Stomach (tissue), 9 donors: ENCODE data around the gene CHRNE. TPM values are rescaled to one million over a fixed set of nuclear protein-coding genes. Genes with fewer than 3 reads are reported as not detected.
A peak's percentile ranks its signal among the peaks of the same experiment; 100 is the strongest.

ENCODE experiments used
- DNase-seq, 2 donors: peaks; one replicate each; pipeline versions ENCODE4 v3.0.0 to v3.0.0-alpha.2; 2013 to 2019
- H3K27ac ChIP-seq, 5 donors: fragments of 200-600 bp in 4 of 5; sonication (generic) in 4 of 5; one replicate each; pipeline ENCODE4 v1.5.1; 2013 to 2019; ENCODE audit warnings: mild to moderate bottlenecking in 1 of 5, moderate library complexity in 1 of 5
- H3K27me3 ChIP-seq, 3 donors: fragments of 200-600 bp; sonication (generic); one replicate each; pipeline ENCODE4 v1.5.1; 2017 to 2019; ENCODE audit warnings: mixed run types in 1 of 3
- H3K36me3 ChIP-seq, 4 donors: fragments of 200-600 bp; sonication (generic); 1 replicate in 3 of 4; 2 replicates in 1 of 4; pipeline ENCODE4 v1.5.1; 2016 to 2019
- H3K4me1 ChIP-seq, 4 donors: fragments of 200-600 bp; sonication (generic); one replicate each; pipeline ENCODE4 v1.5.1; 2016 to 2019
- H3K4me3 ChIP-seq, 4 donors: fragments of 200-600 bp; sonication (generic) in 3 of 4; one replicate each; pipeline ENCODE4 v1.5.1; 2016 to 2019; ENCODE audit warnings: mild to moderate bottlenecking in 1 of 4
- H3K9me3 ChIP-seq, 4 donors: fragments of 200-600 bp; sonication (generic); one replicate each; pipeline ENCODE4 v1.5.1; 2016 to 2019
- EP300 ChIP-seq: sonication (generic); formaldehyde crosslinking; IDR thresholded peaks from one replicate; pipeline ENCODE4 v1.6.1; 2017; ENCODE audit warnings: antibody characterized with exemption
- POLR2A ChIP-seq, 4 donors: fragments of 450-650 bp; IDR thresholded peaks; one replicate each; pipeline ENCODE4 v1.6.1; 2016; ENCODE audit warnings: antibody characterized with exemption in 4 of 4, control low read depth in 2 of 4, mild to moderate bottlenecking in 1 of 4, moderate library complexity in 1 of 4
- POLR2AphosphoS5 ChIP-seq, 3 donors: sonication (generic); formaldehyde crosslinking; IDR thresholded peaks; one replicate each; pipeline ENCODE4 v1.6.1; 2016; ENCODE audit warnings: antibody characterized with exemption in 3 of 3
- WGBS, 5 donors: extraction: QIAGEN DNeasy Blood & Tissue Kit in 3 of 5; methylation state at CpG; one replicate each; pipeline versions ENCODE4 v1.1.5 to v1.1.7; 2013 to 2018; 5-methylcytosine and 5-hydroxymethylcytosine counted together
- intact Hi-C: fragments of 100-400 bp; cut with DNase I; formaldehyde crosslinking; loops from one replicate; pipeline ENCODE4 v1.15.1; 2023; ENCODE audit warnings: low total_unique reads
- polyA plus RNA-seq, 3 donors: library from polyadenylated mRNA; stranded (reverse); fragments of 200-250 nt; gene quantifications; one replicate each; pipeline ENCODE4 v1.2.3, GENCODE V29; 2013
- total RNA-seq, 5 donors: library from RNA; depleted of rRNA; stranded (reverse); fragments of >200 nt; gene quantifications; one replicate each; pipeline versions ENCODE4 v1.1.0 to v1.2.3, GENCODE V29; 2014 to 2016
- TF ChIP-seq, protein P1 (sequence below), 7 experiments: fragments of 450-650 bp in 4 of 7; fragments of 200-600 bp in 3 of 7; sonication (generic) in 3 of 7; IDR thresholded peaks; one replicate each; pipeline ENCODE4 v1.5.1; 2016 to 2019; ENCODE audit warnings: antibody characterized with exemption in 7 of 7, control low read depth in 2 of 7, mild to moderate bottlenecking in 1 of 7
- donor health status: healthy with polysubstance abuse.
- donor health status: Bipolar disorder and iron deficiency.
- donor health status: healthy.

CHRNE gene
- total and polyA plus RNA-seq, 8 donors = 0.43 to 2.0 (median 0.93) TPM; not detected in 3

DNA sequence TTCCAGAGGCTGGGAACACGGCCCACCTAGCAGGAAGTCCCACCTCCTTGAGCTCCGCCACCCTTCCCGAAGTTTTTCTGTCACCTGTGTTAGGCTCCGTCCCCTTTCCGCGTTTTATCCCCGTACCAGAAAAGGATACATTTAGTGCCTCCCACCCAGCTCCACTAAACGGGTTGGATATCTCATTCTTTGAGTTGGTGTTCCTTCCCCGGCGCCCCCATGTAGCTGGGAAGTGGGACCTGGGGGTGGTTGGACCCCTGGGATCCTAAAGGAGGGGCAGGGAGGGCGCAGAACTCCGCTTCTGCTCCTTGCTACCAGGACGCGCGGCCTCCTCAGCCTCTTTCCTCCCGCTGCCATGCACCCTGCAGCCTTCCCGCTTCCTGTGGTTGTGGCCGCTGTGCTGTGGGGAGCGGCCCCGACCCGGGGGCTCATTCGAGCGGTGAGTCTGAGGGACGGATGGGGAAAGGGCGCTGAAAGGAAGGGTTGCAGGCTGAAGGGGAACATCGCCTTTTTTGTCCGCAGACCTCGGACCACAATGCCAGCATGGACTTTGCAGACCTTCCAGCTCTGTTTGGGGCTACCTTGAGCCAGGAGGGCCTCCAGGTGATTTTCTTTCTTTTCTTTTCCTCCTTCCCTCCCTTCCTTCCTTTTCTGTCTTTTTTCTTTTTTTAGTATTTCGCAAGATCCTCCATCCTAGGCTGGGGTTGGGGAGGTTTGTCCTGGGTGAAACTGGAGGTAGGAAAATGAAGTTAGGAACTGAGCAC, 37.8 kb upstream of the CHRNE start:
- Histone ChIP-seq H3K9me3 (no peaks in the 10 kb centered on the region), H3K27ac (peak overlapping the region; percentile 91 to 100 (median 95)), H3K4me1 (peaks cover 50 to 71% (median 70%) of the 10 kb centered on the region in 4 donors), H3K4me3 (peak overlapping the region; percentile 70 to 91 (median 84)), H3K27me3 (no peaks in the 10 kb centered on the region), H3K36me3 (peaks cover 56 to 65% (median 64%) of the 10 kb centered on the region in 4 donors)
- intact Hi-C loops = no loop called here
- DNase-seq = peak in 1 of 2 donors; percentile 83
- no peak for TF ChIP-seq EP300
- TF ChIP-seq POLR2A (IDR thresholded peaks at IDR 0.05) = no peak
- TF ChIP-seq, protein P1, sequence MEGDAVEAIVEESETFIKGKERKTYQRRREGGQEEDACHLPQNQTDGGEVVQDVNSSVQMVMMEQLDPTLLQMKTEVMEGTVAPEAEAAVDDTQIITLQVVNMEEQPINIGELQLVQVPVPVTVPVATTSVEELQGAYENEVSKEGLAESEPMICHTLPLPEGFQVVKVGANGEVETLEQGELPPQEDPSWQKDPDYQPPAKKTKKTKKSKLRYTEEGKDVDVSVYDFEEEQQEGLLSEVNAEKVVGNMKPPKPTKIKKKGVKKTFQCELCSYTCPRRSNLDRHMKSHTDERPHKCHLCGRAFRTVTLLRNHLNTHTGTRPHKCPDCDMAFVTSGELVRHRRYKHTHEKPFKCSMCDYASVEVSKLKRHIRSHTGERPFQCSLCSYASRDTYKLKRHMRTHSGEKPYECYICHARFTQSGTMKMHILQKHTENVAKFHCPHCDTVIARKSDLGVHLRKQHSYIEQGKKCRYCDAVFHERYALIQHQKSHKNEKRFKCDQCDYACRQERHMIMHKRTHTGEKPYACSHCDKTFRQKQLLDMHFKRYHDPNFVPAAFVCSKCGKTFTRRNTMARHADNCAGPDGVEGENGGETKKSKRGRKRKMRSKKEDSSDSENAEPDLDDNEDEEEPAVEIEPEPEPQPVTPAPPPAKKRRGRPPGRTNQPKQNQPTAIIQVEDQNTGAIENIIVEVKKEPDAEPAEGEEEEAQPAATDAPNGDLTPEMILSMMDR (IDR thresholded peaks at IDR 0.05) = no peak
- TF ChIP-seq POLR2AphosphoS5 (IDR thresholded peaks at IDR 0.05) = no peak
- 0 to 1% (median 1%) methylated on average over 29 of the region's 29 CpGs for WGBS, 5 donors

DNA sequence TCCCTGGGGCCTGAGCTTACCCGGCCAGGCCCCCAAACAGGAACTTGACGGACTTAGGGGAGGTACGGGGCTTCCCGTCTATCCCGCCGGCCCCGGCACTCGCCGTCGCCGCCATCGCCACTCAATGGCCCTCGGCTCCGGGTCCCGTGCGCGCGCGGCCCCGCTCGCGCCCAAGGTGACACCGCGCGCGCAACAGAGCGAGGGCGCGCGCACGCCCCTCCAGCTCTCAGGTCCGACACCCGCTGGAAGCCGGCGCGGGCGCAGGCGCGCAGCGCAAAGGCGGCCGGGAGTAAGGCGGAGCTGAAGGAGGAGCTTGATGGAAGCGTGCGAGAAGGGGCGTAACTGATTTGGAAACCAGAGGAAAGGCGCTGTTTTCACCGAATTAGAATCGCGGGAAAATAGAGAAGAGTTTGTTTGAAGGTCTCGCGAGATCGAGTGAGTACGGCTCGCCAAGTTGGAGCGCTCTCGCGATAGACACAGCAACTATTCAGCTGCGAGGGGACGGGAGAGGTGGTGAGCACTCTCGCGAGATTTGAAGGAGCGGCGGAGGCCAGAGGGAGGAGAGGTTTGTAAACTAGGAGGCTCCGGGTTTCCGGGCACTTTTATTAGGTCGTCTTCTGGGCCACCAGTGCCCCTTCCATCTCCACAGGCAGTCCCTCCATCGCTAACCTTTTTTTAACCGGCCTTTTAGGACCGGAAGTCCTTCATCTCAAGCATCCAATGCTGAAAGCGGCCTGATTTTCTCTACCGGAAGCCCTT, 37.1 kb upstream of the CHRNE start, which contains the start of the genes RNF167 and SLC25A11:
Gene RNF167, plus strand, starts transcription at position 473 of the 759 bp plus-strand sequence. CDS start 642 bp downstream, outside the sequence.
Gene SLC25A11, minus strand, starts transcription at position 251 of the 759 bp plus-strand sequence. Its CDS starts 136 bp downstream, at position 115.
- H3K4me1 ChIP-seq = peaks cover 42 to 63% (median 63%) of the 10 kb centered on the region in 4 donors
- intact Hi-C loops = no loop called here
- H3K27ac ChIP-seq = peak within 1 kb of the TSS; percentile 91 to 100 (median 95)
- H3K36me3 ChIP-seq = peaks cover 49 to 63% (median 58%) of the 10 kb centered on the region in 4 donors
- peak within 1 kb of the TSS; percentile 70 to 91 (median 84) for H3K4me3 ChIP-seq
- TF ChIP-seq POLR2A (IDR thresholded peaks at IDR 0.05) (peak in 1 of 4 donors; percentile 34), EP300 (no peak), POLR2AphosphoS5 (IDR thresholded peaks at IDR 0.05) (peak; percentile 63 to 92 (median 69))
- TF ChIP-seq, protein P1 (IDR thresholded peaks at IDR 0.05) = no peak
- H3K9me3 ChIP-seq = no peaks in the 10 kb centered on the region
- no peaks in the 10 kb centered on the region for H3K27me3 ChIP-seq
- DNase-seq = peak; percentile 96 to 99
- WGBS, 5 donors = 0% methylated on average over 52 to 72 of the region's 72 CpGs

DNA sequence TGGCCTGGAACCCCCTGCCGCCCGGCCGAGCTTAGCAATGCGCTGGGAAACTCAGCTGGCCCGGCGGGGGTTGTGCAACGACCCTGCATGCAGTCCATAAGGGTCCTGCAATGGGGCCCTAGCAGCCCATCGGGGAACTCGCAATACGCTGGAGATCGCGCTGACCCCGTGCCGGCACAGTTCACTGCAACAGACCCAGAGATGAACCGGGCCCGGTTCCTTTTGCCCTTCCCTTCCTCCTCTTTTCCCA, 36.6 kb upstream of the CHRNE start:
- no peak for TF ChIP-seq EP300
- no peak for TF ChIP-seq POLR2AphosphoS5 (IDR thresholded peaks at IDR 0.05)
- TF ChIP-seq, protein P1 (IDR thresholded peaks at IDR 0.05) = no peak
- no peak for TF ChIP-seq POLR2A (IDR thresholded peaks at IDR 0.05)
- Histone ChIP-seq H3K4me1 (peaks cover 37 to 62% (median 60%) of the 10 kb centered on the region in 4 donors), H3K27me3 (no peaks in the 10 kb centered on the region), H3K36me3 (peaks cover 45 to 58% (median 53%) of the 10 kb centered on the region in 4 donors), H3K9me3 (no peaks in the 10 kb centered on the region), H3K27ac (peak overlapping the region; percentile 91 to 100 (median 95)), H3K4me3 (peak overlapping the region; percentile 70 to 91 (median 84))
- intact Hi-C loops = no loop called here
- WGBS, 5 donors = 0% methylated on average over 1 to 16 of the region's 16 CpGs
- DNase-seq = no peak
